ENCODE results near the gene P2RX1. TPM values are rescaled to one million over a fixed set of nuclear protein-coding genes. Genes with fewer than 3 reads are reported as not detected.
A peak's percentile ranks its signal among the peaks of the same experiment; 100 is the strongest.

The P2RX1 gene
- total RNA-seq, 1 experiment from 2014 or later = not detected

DNA sequence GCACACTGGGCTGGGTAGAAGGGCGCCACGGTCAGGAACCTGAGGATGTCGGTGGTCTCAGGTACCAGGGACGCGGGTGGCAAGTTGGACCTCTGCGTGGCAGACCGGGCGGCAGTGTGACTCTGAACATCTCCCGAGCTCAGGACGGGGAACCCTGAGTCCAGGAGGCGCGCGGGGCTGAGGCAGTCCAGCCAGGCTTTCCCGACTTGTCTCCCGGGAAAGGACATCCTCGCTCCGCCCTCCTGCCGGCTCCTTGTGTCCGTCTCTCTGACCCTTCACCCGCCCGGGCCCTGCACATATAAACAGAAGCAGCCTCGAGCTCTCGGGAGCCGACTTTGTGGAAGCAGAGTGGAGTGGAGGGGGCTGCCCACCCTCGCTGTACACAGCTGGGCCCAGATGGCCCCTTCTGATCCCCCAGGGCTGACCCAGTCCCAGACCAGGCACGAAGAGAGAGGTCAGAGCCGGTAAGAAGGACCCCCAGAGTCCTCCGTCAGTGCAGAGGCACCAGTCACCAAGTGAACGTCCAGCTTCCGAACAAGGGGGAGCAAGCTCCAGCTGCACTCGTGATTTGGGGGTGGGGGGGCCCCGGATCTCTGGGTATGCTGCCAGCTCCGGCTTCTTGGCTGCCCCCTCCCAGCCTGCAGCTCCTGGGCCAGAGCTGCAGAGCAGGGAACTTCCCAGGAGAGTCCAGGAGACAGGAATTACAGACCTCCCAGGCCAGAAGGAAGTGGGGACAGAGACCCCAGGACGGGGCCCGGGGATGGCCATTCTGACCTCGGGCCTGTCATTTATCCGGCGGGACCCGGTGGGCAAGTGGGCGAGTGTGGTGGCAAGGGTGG, 8.5 kb upstream of the P2RX1 start:
- no peak for DNase-seq (ENCODE audit: low read depth)

DNA sequence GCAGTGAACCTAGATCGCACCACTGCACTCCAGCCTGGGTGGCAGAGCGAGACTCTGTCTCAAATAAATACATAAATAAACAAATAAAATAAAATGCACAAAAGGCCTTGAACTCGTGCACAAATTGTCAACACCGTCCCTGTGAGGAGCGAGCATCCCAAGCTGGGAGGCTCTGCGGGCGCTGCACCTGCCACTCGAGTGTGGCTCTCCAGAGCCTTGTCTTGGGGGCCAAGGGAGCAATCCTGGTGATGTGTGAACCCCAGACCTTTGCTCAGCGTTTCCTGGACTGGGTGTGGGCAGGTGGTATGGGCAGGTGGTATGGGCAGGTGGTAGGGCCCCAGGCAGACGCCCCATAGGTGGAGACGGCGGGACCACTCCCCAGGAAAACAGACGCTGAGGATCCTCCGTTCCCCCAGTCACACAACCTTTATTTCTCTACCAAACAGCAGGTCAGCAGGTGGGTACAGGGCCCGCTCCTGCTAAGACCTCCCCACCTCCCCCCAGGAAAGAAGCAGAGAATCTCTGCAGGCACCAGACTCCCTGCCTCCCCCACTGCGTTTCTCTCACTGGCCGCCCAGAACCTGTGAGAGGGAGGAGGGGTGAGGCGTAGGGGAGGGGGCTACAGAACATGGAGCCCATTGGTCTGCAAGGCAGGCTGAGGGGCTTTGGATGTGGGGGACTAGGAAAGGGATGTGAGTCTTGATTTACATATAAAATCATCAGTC, 7.4 kb upstream of the P2RX1 start:
- no peak for DNase-seq (ENCODE audit: low read depth)

DNA sequence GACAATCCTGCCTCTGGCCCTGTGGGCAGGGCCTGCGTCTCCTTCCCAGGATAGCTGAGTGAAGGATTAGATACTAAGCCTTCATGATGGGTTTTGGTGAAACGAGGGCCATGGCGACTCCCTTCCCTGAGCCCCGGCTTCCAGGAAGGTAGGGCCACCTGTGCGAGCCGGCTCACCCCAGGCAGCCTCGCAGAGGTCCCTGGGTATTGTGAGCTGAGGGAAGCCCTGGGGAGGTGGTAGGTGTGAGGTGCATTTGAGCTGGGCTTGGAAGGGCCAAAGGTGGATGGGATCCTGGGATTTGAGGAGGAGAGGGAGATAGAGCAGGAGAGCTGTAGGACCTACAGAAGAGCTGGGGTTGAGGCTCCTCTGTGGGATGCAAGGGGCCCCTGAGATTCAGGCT, 6.5 kb upstream of the P2RX1 start:
- no peak for DNase-seq (ENCODE audit: low read depth)

DNA sequence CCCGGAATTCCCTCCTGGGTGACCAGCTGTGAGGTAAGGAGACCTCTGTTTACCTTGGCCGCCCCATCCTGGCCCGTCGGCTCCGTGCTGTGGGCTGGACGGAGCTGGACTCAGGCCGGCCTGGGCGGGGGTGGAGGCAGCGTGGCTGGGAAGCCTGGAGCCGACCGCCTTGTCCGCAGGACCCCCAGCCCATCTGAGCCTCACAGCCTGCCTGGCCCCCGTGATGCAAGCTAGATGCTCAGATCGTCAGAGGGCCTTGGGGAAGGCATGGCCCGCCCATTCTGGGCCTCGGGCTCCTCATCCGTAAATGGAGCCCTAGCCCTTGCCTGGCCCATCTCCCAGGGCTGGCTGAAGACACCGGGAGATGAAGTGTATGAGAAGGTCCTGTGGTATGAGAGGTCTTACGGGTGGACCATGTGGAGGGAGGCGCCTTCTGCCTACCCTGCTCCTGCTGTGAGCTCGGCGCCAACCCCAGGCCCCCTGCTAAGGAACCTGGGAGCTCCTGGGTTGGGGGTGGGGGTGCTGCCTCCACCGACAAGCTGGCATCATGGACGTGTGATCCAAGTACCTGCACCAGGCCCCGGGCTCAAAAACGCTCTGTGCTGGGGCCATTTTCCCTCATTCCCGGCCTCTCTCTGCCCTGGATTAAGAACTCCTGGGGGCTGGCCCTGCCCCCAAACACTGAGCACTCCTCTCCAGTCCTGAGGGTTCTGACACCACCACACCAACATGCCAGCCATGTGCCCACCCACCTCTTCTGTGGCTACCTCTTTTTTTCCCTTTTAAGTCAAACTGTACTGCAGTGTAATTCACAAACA, 5.4 kb upstream of the P2RX1 start:
- DNase-seq (ENCODE audit: low read depth) = no peak

DNA sequence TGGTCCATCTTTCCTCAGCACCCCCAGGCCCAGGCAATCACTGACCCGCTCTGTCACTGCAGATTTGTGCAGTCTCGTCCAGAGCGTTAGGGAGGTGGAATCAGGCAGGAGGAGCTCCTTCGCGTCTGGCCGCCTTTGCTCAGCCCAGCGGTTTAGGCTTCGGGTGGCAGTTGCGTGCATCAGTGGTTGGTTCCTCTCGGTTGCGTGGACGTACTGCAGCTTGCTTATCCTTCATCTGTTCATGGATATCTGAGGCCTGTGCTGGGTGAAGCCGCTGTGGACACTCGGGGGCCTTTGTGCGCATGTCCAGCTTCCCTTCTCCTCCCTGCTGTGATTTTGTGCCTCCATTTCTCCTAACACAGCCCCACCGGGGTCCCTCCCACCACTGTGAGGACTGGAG, 4.7 kb upstream of the P2RX1 start:
- no peak for DNase-seq (ENCODE audit: low read depth)

DNA sequence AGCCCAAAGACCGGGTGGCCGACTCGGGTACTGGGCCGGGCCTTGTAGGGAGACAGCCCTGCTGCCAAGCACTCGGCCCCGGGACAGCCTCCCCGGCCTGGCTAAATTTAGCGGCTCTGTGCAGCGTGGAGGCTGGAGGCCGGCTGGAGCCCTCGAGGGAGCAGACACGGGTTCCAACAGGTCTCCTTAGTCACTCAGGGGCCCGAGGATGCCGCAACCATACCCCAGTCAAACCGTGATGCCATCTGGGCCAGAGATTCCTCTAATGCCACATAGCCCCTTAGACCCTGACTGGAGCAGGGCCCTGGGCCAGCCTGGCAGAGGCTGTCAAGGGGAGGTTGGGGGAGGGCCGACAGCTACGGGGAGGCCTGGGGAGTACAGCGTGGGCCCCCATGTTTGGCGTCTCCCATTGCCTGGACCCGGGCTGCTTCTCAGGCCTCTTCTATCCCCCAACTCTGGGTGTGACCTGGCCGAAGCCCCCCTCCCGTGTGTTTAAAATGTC, 2.9 kb upstream of the P2RX1 start:
- no peak for DNase-seq (ENCODE audit: low read depth)

DNA sequence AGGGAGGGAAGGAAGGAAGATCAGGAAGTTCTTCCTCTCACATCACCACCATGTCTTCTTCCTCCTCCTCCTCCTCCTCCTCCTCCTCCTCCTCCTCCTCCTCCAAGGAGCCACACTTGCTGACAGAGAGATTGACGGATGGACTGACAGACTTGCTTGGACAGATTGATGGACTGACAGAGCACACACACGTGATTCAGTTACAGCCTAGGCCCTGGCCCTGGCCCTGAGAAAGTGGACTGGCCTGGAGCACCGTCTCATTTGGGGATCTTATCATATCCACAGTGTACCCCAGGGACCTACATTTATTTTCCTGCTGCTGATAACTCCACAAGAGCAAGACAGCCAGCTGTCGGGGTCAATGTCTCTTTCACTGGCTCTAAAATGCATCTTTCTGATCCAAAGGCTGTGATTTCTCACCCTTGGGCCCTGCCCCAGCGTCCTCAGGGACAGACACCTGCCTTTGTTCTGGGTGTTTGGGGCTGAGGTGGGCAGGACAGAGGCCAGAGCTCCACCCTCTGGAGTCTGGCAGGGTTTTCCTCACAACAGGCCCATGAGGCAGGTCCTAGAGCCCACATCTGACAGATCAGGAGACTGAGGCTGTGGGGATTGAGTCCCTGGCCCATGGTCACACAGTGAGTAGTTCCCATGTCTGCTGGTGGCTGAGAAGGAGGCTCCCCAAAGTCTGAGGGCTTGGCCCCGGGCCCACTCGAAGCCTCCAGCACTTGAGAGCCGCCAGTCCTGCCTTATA, 2.3 kb upstream of the P2RX1 start:
- DNase-seq (ENCODE audit: low read depth) = no peak

DNA sequence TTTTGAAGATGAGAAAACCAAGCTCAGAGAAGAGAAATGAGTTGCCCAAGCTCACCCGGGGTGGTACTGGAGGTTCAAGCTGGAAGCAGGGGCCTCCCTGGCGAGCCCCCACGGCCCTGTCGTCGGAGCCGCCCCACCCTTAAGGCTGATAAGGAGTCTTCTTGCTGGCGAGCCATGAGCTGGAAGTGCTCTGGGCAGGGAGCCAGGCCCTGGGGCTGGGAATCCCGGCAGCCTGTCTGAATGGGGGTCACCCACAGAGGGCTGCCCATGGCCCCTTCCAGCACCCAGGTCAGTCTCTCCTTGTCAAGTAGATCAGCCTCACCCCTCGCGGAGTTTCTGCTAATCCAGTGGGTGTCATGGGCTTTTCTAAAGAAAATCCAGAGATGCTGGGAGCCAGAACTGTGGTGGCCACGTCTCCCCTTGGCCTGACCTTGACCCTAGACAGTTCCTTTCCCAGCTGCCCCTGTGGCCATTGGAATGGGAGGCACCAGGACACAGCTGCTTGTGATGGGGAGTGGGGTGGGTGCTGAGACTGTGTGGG, 1.2 kb upstream of the P2RX1 start:
- peak; percentile 21 for DNase-seq (ENCODE audit: low read depth)

DNA sequence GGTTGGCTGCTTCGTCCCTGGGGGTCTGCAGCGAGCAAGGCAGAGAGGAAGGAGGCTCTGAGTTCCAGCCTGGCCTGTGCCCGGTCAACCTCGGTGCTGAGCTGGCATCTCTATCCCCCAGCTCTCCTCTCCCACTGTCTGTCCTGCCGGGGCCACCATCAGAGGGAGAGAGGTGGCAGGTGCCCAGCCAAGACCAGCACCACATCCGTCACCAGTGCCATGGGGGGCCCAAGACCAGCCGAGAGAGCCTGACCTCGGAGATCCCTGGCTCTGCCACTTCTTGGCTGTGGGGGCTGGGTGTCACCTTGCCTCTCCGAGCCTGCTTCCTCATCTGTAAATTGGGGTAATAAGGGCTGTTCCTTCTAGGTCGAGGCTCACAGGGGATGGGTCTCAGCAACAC, 560 bp upstream of the P2RX1 start:
- no peak for DNase-seq (ENCODE audit: low read depth)

DNA sequence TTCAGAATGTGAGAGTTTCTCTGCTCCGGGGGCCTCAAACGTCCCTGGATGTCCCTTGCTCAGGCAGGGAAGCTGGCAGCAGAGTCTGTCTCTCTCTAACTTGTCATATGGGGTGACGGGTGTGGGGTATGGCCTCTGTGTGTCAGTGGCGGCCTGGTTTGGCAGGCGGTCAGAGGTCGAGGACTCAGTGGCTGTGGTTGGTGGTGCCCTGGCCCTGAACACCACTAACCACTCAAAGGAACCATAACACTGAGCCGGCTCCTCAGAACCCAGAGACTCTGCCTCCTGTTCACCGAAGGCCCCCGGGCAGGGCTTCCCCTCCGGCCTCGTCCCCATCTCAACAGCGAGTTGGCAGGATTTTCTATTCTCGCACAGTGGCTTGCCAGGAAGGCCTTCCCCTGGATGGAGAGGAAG, 677 bp downstream of the P2RX1 start:
- DNase-seq (ENCODE audit: low read depth) = no peak

DNA sequence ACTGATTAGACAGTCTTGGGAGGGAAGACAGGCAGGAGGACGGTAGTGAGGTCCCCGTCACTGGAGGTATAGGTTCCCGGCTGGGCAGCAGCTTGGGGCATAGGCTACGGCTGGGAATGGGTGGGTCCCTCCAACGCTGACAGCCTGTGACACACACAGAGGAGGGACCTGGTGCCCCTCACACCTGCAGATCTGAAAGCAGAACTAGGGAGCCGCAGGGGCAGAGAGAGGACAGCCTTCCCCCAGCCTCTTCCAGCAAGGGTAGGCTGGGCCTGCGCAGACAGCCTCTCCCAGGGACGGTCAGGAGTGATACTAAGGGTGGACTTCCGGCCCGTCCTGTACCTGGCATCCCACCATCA, 2.0 kb downstream of the P2RX1 start:
- DNase-seq (ENCODE audit: low read depth) = no peak

DNA sequence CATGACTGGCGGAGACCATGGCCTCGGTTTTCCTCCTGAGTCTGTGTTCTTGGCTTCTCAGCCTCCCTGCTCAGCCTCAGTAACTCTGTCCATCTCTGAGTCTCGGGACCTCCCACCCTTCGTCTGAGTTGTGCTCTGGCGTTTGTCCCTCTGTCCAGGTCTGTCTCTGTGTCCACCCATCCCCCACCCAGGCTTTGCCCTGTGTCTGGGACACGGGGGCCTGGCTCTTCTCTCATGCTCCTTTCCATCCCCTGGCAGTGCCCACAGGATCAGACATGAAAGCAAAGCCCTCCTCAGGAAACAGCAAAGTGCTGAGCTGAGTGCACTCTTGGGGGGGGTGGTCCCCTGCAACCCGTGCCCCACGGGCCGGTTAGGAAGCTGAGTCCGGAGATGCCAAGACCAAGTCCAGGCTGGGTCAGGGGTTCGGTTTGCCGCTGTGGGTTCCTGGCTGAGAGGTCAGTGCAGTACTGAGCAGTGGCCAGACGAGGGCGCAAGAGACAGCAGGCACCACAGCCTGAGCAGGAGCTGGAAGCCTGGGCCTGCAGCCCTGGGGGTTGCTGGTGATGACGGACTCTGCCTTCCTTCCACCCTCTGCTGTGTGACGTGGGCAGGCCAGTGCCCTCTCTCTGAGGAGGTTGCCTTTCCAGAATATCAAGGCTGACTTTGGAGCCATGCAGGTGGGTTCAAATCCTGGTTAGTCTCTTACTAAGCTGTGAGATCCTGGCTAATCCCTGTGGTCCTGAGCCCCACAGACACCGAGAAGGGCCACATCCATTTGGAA, 2.5 kb downstream of the P2RX1 start:
- DNase-seq (ENCODE audit: low read depth) = peak; percentile 45

DNA sequence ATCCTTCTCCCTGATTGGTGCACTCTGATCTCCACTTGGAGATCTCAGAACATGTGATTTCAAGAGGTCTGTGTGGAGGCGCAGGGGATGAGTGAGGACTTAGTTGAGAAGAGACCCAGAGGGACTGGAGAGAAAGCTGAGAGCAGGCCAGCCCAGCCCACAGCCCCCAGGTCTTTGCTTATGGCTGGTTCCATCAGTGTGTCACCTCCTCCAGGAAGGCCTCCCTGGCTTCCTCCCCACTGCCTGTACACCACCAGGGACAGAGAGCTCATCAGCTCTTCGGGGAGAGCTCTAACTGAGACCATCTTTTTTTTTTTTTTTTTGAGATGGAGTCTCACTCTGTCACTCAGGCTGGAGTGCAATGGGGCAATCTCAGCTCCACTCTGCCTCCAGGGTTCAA, 3.4 kb downstream of the P2RX1 start:
- DNase-seq (ENCODE audit: low read depth) = no peak

DNA sequence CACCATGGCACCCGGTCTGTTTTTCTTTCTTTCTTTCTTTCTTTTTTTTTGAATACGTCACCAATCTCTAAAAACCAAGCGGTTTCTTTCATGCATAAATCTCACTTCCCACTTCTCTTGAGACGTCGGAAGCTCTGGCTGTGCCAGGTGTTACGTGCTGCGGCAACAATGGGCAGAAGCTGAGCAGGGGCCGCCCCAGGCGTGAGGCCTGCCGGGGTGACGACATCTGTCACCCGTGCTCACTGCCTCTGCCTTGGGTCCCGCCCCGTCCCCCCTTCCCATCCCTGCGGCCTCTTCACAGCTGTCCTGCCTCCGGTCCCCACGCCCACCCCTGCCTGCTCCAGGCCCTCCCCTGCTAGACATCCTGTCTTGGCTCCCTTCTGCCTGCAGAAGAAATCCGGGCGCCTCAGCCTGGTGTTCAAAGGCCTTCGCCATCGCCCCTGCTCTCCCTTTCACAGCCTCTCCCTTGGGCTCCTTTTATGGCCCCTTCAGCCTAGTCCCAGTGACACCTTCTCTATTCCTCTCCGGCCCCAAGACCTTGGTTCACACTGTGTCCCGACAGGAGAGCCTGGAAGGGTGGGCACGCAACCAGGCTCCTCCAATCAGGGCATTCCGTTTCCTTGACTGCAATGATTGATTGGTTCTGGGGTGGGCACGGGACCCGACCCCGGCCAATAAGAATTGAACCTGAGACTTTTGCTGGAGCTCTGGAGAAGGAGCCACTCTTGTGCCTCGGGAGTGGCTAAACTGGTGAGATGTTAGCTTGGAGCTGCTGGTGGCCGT, 4.8 kb downstream of the P2RX1 start:
- no peak for DNase-seq (ENCODE audit: low read depth)

DNA sequence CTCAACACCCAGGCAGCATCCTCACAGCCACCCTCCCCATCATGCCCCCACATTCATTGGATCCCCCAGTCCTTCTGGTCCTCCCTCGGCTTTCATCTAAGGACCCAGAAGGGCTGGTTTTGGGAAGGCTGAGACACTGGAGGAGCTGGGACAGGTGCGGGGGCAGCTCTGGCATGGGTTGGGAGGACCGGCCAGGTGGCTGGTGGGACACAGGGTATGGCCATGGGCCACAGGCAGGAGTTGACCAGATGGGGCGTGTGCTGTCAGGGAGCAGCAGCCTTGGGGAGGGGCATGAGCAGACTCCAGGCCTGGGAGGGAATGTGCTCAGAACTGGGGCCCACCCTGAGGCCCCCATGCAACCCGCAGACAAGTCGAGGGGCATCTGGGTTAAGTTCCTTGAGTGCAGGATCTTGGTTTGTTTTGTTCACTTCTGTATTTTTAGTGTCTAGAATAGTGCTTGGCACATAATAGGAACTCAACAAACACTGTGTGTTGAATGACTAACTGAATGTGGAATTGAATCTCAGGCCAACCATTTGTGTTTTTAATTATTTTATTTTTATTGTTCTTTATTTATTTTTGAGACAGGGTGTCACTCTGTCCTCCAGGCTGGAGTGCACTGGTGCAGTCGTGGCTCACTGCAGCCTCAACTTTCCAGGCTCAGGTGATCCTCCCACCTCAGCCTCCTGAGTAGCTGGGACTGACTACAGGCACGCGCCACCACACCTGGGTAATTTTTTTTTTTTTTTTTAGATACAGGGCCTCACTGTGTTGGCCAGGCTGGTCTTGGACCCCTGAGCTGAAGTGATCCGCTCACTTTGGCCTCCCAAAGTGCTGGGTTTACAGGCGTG, 5.6 kb downstream of the P2RX1 start:
- DNase-seq (ENCODE audit: low read depth) = no peak

DNA sequence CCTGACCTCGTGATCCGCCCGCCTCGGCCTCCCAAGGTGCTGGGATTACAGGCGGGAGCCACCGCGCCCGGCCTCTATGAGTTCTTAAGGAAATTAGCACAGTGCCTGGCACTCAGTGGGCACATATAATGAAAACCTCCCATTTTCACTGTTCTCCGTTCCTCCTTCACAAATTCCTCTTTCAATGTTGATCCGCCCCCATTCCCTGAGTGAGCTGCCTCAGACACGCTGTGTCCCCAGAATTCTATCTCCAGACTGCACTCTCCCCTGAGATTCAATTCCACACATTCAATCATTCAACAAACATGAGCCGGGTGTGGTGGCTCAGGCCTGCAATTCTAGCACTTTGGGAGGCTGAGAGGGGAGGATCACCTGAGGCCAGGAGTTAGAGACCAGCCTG, 7.0 kb downstream of the P2RX1 start:
- DNase-seq (ENCODE audit: low read depth) = no peak

DNA sequence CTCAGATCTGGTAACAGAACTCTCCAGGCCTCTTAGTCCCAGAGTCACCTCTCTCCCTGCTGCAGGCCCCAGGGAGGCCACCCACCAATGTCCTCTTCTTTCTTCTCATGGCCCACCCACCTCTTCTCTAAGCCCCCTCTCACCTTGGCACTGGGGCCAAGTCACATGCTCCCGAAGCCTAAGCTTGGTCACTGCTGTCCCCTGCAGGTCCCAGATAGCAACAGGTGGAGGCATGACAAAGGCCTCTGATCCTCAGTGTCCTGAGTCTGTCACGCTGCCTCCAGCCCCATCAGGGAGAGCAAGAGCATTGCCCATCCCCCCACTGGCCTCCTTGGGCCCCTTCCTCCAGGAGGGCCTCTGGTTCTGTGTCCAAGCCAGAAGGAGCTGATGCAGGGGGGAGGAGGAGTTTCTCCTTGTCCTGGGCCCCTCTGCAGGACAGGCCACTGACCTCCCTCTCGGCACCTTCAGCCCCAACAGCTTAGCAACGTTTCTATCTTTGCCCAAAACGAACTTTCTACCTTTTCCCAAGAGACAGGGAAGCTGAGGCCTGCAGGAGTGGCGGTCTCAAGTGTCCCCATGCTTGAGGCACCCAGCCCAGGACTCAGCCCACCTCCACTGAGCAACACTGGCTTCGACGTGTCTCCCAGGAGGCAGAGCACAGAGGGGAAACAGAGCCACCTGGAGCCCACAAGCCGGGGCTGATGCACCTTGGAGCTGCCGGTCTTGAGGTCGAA, 8.6 kb downstream of the P2RX1 start:
- DNase-seq (ENCODE audit: low read depth) = no peak

DNA sequence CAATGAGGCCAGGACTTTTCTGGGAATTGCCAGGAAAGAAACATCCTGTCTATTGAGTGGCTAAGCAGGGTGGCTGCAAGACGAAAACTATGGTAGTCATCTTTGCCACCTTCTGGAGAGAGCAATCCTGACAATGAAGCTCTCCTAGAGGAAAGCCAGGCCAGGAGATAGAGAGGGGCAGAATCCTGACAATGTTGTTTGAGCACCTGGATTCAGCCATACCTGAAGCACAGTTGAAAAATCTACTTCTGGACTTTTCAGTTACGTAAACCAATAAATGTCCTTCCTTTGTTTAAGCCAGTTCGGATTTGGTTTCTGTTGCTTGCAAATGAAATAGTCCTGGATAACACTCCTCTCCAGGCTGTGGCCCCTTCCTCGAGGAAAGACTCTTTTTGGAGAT, 9.4 kb downstream of the P2RX1 start:
- no peak for DNase-seq (ENCODE audit: low read depth)
